ENCODE measurements around the gene PLPP3. TPM values are rescaled to one million over a fixed set of nuclear protein-coding genes. Genes with fewer than 3 reads are reported as not detected.

PLPP3 gene
- total RNA-seq, 1 experiment from 2014 or later = 0.39 TPM

- Histone ChIP-seq H3K36me3 (ENCODE audit: insufficient read depth, low read length, poor library complexity, severe bottlenecking) (no peaks in the 10 kb centered on the region), H3K4me1 (ENCODE audit: insufficient read depth, low read length, poor library complexity, severe bottlenecking) (no peaks in the 10 kb centered on the region), H3K27me3 (replicated peaks; ENCODE audit: insufficient read depth, low read depth, low read length, poor library complexity) (peaks cover 3% of the 10 kb centered on the region), H3K27ac (ENCODE audit: low read depth, low read length, poor library complexity, severe bottlenecking) (no peak overlapping the region), H3K4me3 (ENCODE audit: low read depth, low read length, poor library complexity, severe bottlenecking) (no peak overlapping the region), H3K9me3 (ENCODE audit: low read depth, low read length, poor library complexity, severe bottlenecking) (no peaks in the 10 kb centered on the region)
- ChIA-PET CTCF (no interaction called here), POLR2A (ENCODE audit: low non-redundant PET) (no interaction called here)
- no peak for DNase-seq (ENCODE audit: low spot score)
- intact Hi-C loops (cut with micrococcal nuclease; ENCODE audit: unreplicated experiment) = no loop called here
- no TSS peak for BruUV-seq (replicated peaks)
- TF ChIP-seq CTCF (conservative IDR thresholded peaks at IDR 0.05; ENCODE audit: low read depth, low read length) = no peak
- TF ChIP-seq EZH2 (IDR thresholded peaks at IDR 0.05; ENCODE audit: borderline replicate concordance, low read depth, low read length, poor library complexity, severe bottlenecking) = no peak
Observed at GRCh38 chr1:56566994-56567393, 12.4 kb downstream of the PLPP3 start.

DNA sequence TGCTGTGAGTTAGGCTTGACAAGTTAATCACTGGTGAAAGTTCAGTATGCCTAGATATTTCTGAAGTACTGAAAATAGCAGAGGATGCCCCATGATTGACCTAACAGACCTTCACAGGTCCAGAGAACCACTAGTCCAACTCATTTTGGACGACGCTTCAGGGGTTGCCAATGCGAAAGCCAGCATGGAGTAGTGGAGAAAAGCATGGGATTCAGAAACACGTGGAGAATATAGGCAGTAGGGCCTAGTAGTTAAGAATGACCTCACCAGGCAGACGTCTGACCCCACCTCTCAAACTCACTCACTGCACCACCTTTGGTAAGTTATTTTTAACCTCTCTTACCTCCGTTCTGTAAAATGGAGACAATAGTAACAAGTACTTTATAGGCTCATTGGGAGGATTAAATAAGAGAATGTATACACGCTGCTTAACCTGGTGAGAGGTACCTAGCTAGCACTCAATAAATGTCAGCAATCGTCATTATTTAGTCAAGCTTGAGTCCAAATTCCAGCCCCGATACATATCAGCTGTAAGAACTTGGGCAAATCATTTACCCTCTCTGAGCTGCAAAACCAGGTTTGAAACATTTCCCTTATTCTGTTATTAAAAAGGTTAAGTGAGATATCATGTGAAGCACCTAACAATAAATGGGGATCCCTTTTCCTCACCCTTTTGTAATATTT is 13.2 kb downstream of the PLPP3 start:
- Histone ChIP-seq H3K36me3 (ENCODE audit: insufficient read depth, low read length, poor library complexity, severe bottlenecking) (no peaks in the 10 kb centered on the region), H3K9me3 (ENCODE audit: low read depth, low read length, poor library complexity, severe bottlenecking) (no peaks in the 10 kb centered on the region), H3K27me3 (replicated peaks; ENCODE audit: insufficient read depth, low read depth, low read length, poor library complexity) (peaks cover 3% of the 10 kb centered on the region), H3K4me3 (ENCODE audit: low read depth, low read length, poor library complexity, severe bottlenecking) (no peak overlapping the region), H3K4me1 (ENCODE audit: insufficient read depth, low read length, poor library complexity, severe bottlenecking) (no peaks in the 10 kb centered on the region), H3K27ac (ENCODE audit: low read depth, low read length, poor library complexity, severe bottlenecking) (no peak overlapping the region)
- no TSS peak for BruUV-seq (replicated peaks)
- no peak for TF ChIP-seq CTCF (conservative IDR thresholded peaks at IDR 0.05; ENCODE audit: low read depth, low read length)
- TF ChIP-seq EZH2 (IDR thresholded peaks at IDR 0.05; ENCODE audit: borderline replicate concordance, low read depth, low read length, poor library complexity, severe bottlenecking) = no peak
- CTCF ChIA-PET = no interaction called here
- DNase-seq (ENCODE audit: low spot score) = no peak
- POLR2A ChIA-PET (ENCODE audit: low non-redundant PET) = no interaction called here
- intact Hi-C loops (cut with micrococcal nuclease; ENCODE audit: unreplicated experiment) = no loop called here

- Histone ChIP-seq H3K4me1 (ENCODE audit: insufficient read depth, low read length, poor library complexity, severe bottlenecking) (no peaks in the 10 kb centered on the region), H3K27me3 (replicated peaks; ENCODE audit: insufficient read depth, low read depth, low read length, poor library complexity) (peaks cover 3% of the 10 kb centered on the region), H3K9me3 (ENCODE audit: low read depth, low read length, poor library complexity, severe bottlenecking) (no peaks in the 10 kb centered on the region), H3K4me3 (ENCODE audit: low read depth, low read length, poor library complexity, severe bottlenecking) (no peak overlapping the region), H3K27ac (ENCODE audit: low read depth, low read length, poor library complexity, severe bottlenecking) (no peak overlapping the region), H3K36me3 (ENCODE audit: insufficient read depth, low read length, poor library complexity, severe bottlenecking) (no peaks in the 10 kb centered on the region)
- ChIA-PET POLR2A (ENCODE audit: low non-redundant PET) (no interaction called here), CTCF (no interaction called here)
- intact Hi-C loops (cut with micrococcal nuclease; ENCODE audit: unreplicated experiment) = no loop called here
- DNase-seq (ENCODE audit: low spot score) = no peak
- TF ChIP-seq CTCF (conservative IDR thresholded peaks at IDR 0.05; ENCODE audit: low read depth, low read length) (no peak), EZH2 (IDR thresholded peaks at IDR 0.05; ENCODE audit: borderline replicate concordance, low read depth, low read length, poor library complexity, severe bottlenecking) (no peak)
- BruUV-seq (replicated peaks) = no TSS peak
Observed at GRCh38 chr1:56564615-56565014, 14.7 kb downstream of the PLPP3 start.

Measured in A673 (cell line).